Prostate gland (tissue), 2 donors: ENCODE data around the gene SNAPC1. TPM values are rescaled to one million over a fixed set of nuclear protein-coding genes. Genes with fewer than 3 reads are reported as not detected.

Source experiments
- DNase-seq: peaks from one replicate; pipeline ENCODE4 v3.0.0-alpha.2; 2019; ENCODE audit warnings: low spot score
- H3K27ac ChIP-seq, 2 donors: fragments of 200-600 bp; sonication (generic); 2 replicates each; pipeline ENCODE4 v1.5.1; 2017 to 2019
- H3K27me3 ChIP-seq: fragments of 200-600 bp; sonication (generic); replicated peaks from 2 replicates; pipeline ENCODE4 v1.5.1; 2019; ENCODE audit not compliant: insufficient read depth
- H3K36me3 ChIP-seq, 2 donors: fragments of 200-600 bp; sonication (generic); 1 replicate in 1 of 2; 2 replicates in 1 of 2; pipeline versions ENCODE4 v1.5.1 to v1.8.1; 2017 to 2019
- H3K4me1 ChIP-seq: fragments of 200-600 bp; sonication (generic); replicated peaks from 2 replicates; pipeline ENCODE4 v1.5.1; 2019
- H3K4me3 ChIP-seq, 2 donors: fragments of 200-600 bp; sonication (generic); 2 replicates each; pipeline ENCODE4 v1.5.1; 2017 to 2019
- H3K9me3 ChIP-seq: fragments of 200-600 bp; sonication (generic); 2 replicates; pipeline ENCODE4 v1.5.1; 2017
- CTCF ChIP-seq, 4 experiments: fragments of 200-600 bp in 2 of 4; fragments of 450-650 bp in 2 of 4; sonication (generic) in 2 of 4; IDR thresholded peaks; 1 replicate in 3 of 4; 2 replicates in 1 of 4; pipeline ENCODE4 v1.5.1; 2016 to 2019; ENCODE audit warnings: antibody characterized with exemption in 4 of 4, mild to moderate bottlenecking in 2 of 4, moderate library complexity in 2 of 4
- POLR2A ChIP-seq: fragments of 450-650 bp; IDR thresholded peaks from one replicate; pipeline ENCODE4 v1.6.1; 2016; ENCODE audit warnings: antibody characterized with exemption, mild to moderate bottlenecking
- POLR2AphosphoS5 ChIP-seq: sonication (generic); formaldehyde crosslinking; IDR thresholded peaks from one replicate; pipeline ENCODE4 v1.6.1; 2017; ENCODE audit warnings: antibody characterized with exemption
- WGBS: methylation state at CpG from one replicate; pipeline ENCODE4 v1.1.5; 2018; 5-methylcytosine and 5-hydroxymethylcytosine counted together
- intact Hi-C: fragments of 100-400 bp; cut with DNase I; formaldehyde crosslinking; loops from one replicate; pipeline ENCODE4 v1.14.2; 2022
- total RNA-seq, 2 donors: library from RNA; depleted of rRNA; stranded (reverse); fragments of >200 nt; gene quantifications; one replicate each; pipeline ENCODE4 v1.1.0, GENCODE V29; 2016

SNAPC1 gene
- total RNA-seq, 2 donors from 2014 or later = 10.2 to 10.7 TPM

GRCh38 chr14:61726778-61727658, 35.2 kb upstream of the SNAPC1 start:
- Histone ChIP-seq H3K27me3 (no peaks in the 10 kb centered on the region), H3K4me1 (no peaks in the 10 kb centered on the region), H3K9me3 (no peaks in the 10 kb centered on the region), H3K27ac (no peak overlapping the region), H3K4me3 (no peak overlapping the region), H3K36me3 (peaks cover 0 to 4% of the 10 kb centered on the region in 2 donors)
- TF ChIP-seq CTCF (IDR thresholded peaks at IDR 0.05) = no peak
- intact Hi-C loops = loop anchor here (5.0 kb wide), 1 partner anchor 265 kb away; no protein-coding TSS in a partner anchor
- DNase-seq = no peak
- 83% methylated on average over 7 of the region's 7 CpGs for WGBS

GRCh38 chr14:61730756-61731373, 31.4 kb upstream of the SNAPC1 start:
- WGBS = 67% methylated on average over 2 of the region's 2 CpGs
- intact Hi-C loops = no loop called here
- peaks cover 0 to 4% of the 10 kb centered on the region in 2 donors for H3K36me3 ChIP-seq

GRCh38 chr14:61733972-61734371, 28.2 kb upstream of the SNAPC1 start:
- intact Hi-C loops = no loop called here
- Histone ChIP-seq H3K27ac (no peak overlapping the region), H3K36me3 (peaks cover 0 to 3% of the 10 kb centered on the region in 2 donors), H3K9me3 (no peaks in the 10 kb centered on the region), H3K27me3 (no peaks in the 10 kb centered on the region), H3K4me3 (no peak overlapping the region), H3K4me1 (no peaks in the 10 kb centered on the region)
- 67% methylated on average over 2 of the region's 2 CpGs for WGBS
- DNase-seq = no peak
- TF ChIP-seq POLR2A = no peak
- no peak for TF ChIP-seq POLR2AphosphoS5
- TF ChIP-seq CTCF (IDR thresholded peaks at IDR 0.05) = no peak

More at GRCh38 chr14:61730756-61731373, 31.4 kb upstream of the SNAPC1 start:
- DNase-seq = no peak
- no peaks in the 10 kb centered on the region for H3K4me1 ChIP-seq
- TF ChIP-seq POLR2A (no peak), CTCF (IDR thresholded peaks at IDR 0.05) (peak in 3 of 4 experiments; percentile 45 to 74 (median 63)), POLR2AphosphoS5 (no peak)
- H3K27ac ChIP-seq = no peak overlapping the region
- H3K9me3 ChIP-seq = no peaks in the 10 kb centered on the region
- no peaks in the 10 kb centered on the region for H3K27me3 ChIP-seq
- H3K4me3 ChIP-seq = no peak overlapping the region

GRCh38 chr14:61736751-61737150, 25.5 kb upstream of the SNAPC1 start:
- 59% methylated on average over 4 of the region's 4 CpGs for WGBS
- H3K27ac ChIP-seq = no peak overlapping the region
- H3K4me3 ChIP-seq = no peak overlapping the region
- TF ChIP-seq POLR2AphosphoS5 (no peak), POLR2A (no peak), CTCF (IDR thresholded peaks at IDR 0.05) (no peak)
- peaks cover 3 to 5% of the 10 kb centered on the region in 2 donors for H3K36me3 ChIP-seq
- H3K27me3 ChIP-seq = no peaks in the 10 kb centered on the region
- DNase-seq = no peak
- intact Hi-C loops = no loop called here
- no peaks in the 10 kb centered on the region for H3K9me3 ChIP-seq
- no peaks in the 10 kb centered on the region for H3K4me1 ChIP-seq
